CD4-positive, alpha-beta T cell (primary cell): ENCODE measurements around the gene CIDEB. TPM values are rescaled to one million over a fixed set of nuclear protein-coding genes. Genes with fewer than 3 reads are reported as not detected.
A peak's percentile ranks its signal among the peaks of the same experiment; 100 is the strongest.
"Not testable (repeated sequence)": the region's sequence is repeated elsewhere in the genome, so short reads cannot be mapped to it uniquely, and the experiment has no call there.

Source experiments
- ATAC-seq: fragments of 200-7000 bp; cut with Tn5 transposase; one replicate; pipeline ENCODE4 v1.10.0; 2022; ENCODE audit warnings: mild to moderate bottlenecking; ENCODE audit not compliant: poor library complexity
- CTCF ChIA-PET: fragments of 350-600 bp; sonication (Branson Sonifier 250); formaldehyde crosslinking; loops from one replicate; lab custom pipeline; 2021; ENCODE audit warnings: antibody characterized with exemption, inconsistent platforms; lab: Charles Lee
- POLR2A ChIA-PET: fragments of 350-600 bp; sonication (Branson Sonifier 250); formaldehyde crosslinking; loops from one replicate; lab custom pipeline; 2021; ENCODE audit warnings: antibody characterized with exemption, inconsistent platforms; lab: Charles Lee
- DNase-seq, 14 experiments: peaks; one replicate each; pipeline ENCODE4 v3.0.0-alpha.2; 2013 to 2020; ENCODE audit warnings: mixed read lengths in 2 of 14
- H3K27ac ChIP-seq, 2 donors: one replicate each; pipeline versions ENCODE4 v1.5.1 to v1.7.0; 2013; ENCODE audit warnings: low read length in 2 of 2, low read depth in 1 of 2, mild to moderate bottlenecking in 1 of 2
- H3K27me3 ChIP-seq, 2 experiments: 1 replicate in 1 of 2; 2 replicates in 1 of 2; pipeline versions ENCODE4 v1.6.1 to v1.7.0; 2013; ENCODE audit warnings: low read length in 2 of 2, control low read depth in 1 of 2, mild to moderate bottlenecking in 1 of 2, moderate library complexity in 1 of 2; ENCODE audit not compliant: insufficient read depth in 2 of 2, control insufficient read depth in 1 of 2
- H3K36me3 ChIP-seq: one replicate; pipeline ENCODE4 v1.6.1; 2013; ENCODE audit warnings: low read length, control low read depth; ENCODE audit not compliant: insufficient read depth
- H3K4me1 ChIP-seq: one replicate; pipeline ENCODE4 v1.6.1; 2013; ENCODE audit warnings: low read length, control low read depth; ENCODE audit not compliant: insufficient read depth
- H3K4me3 ChIP-seq: one replicate; pipeline ENCODE4 v1.5.1; 2013; ENCODE audit warnings: mild to moderate bottlenecking, low read length, moderate library complexity
- H3K9me3 ChIP-seq, 2 experiments: 1 replicate in 1 of 2; 2 replicates in 1 of 2; pipeline versions ENCODE4 v1.6.1 to v1.7.0; 2013; ENCODE audit warnings: low read length in 2 of 2, mild to moderate bottlenecking in 2 of 2, control low read depth in 1 of 2, moderate library complexity in 1 of 2; ENCODE audit not compliant: control insufficient read depth in 1 of 2, insufficient read depth in 1 of 2
- H3K27ac Mint-ChIP-seq: one replicate; pipeline ENCODE4 v1.8.0; 2020; ENCODE audit warnings: mixed read lengths
- H3K27me3 Mint-ChIP-seq: one replicate; pipeline ENCODE4 v1.8.0; 2021; ENCODE audit warnings: mixed read lengths
- H3K36me3 Mint-ChIP-seq: one replicate; pipeline ENCODE4 v1.8.0; 2021; ENCODE audit warnings: low read depth, mixed read lengths
- H3K4me1 Mint-ChIP-seq: one replicate; pipeline ENCODE4 v1.8.0; 2021; ENCODE audit warnings: low read depth, mixed read lengths
- H3K4me3 Mint-ChIP-seq: one replicate; pipeline ENCODE4 v1.8.0; 2020; ENCODE audit warnings: mild to moderate bottlenecking, mixed read lengths
- H3K9me3 Mint-ChIP-seq: one replicate; pipeline ENCODE4 v1.8.0; 2020; ENCODE audit warnings: mixed read lengths
- intact Hi-C, 2 experiments: fragments of 100-400 bp; cut with DNase I in 1 of 2; cut with micrococcal nuclease in 1 of 2; formaldehyde crosslinking; loops; one replicate each; pipeline versions ENCODE4 v1.15.1 to v1.9.0; 2023 to 2025; cut with DNase I, micrococcal nuclease
- total RNA-seq, 174 experiments: library from RNA in 2 of 174; stranded (reverse) in 2 of 174; gene quantifications; one replicate each; pipeline ENCODE4 v1.2.3 and lab custom pipeline; 2021 to 2026
- TF ChIP-seq, protein P1 (sequence below): fragments of 200-600 bp; IDR thresholded peaks from one replicate; pipeline ENCODE4 v1.8.0; 2022; ENCODE audit warnings: antibody characterized with exemption, mild to moderate bottlenecking

The CIDEB gene
- total RNA-seq, 2 experiments from 2014 or later = 7.4 to 9.2 TPM

DNA sequence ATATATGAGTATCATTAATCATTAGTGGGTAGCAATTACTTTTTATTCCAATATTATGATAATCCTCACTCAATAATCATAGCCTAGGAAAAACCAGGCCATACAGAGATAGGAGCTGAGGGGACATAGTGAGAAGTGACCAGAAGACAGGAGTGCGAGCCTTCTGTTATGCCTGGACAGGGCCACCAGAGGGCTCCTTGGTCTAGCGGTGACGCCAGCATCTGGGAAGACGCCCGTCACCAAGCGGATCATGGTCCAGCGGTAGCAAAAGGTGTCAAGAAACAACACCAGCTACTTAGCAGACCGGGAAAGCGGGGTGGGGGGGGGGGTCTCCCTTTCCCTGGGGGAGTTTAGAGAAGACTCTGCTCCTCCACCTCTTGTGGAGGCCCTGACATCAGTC, 20.1 kb upstream of the CIDEB start:
- intact Hi-C loops, H3K9me3 Mint-ChIP-seq, H3K36me3 ChIP-seq, H3K27me3 ChIP-seq, H3K4me3 Mint-ChIP-seq, H3K9me3 ChIP-seq, H3K4me3 ChIP-seq, ATAC-seq, H3K36me3 Mint-ChIP-seq, H3K27ac ChIP-seq, POLR2A ChIA-PET, H3K27ac Mint-ChIP-seq: not testable (repeated sequence)
- DNase-seq = peak in 2 of 14 experiments; percentile 8 to 37
- H3K27me3 Mint-ChIP-seq = peaks cover 25% of the 10 kb centered on the region
- peaks cover 38% of the 10 kb centered on the region for H3K4me1 Mint-ChIP-seq
- CTCF ChIA-PET = interaction anchor here (1.4 to 3.6 kb wide), 4 partner anchors 16 to 109 kb away, joined by 4 to 11 read pairs (median 6); partner anchors contain the start of genes LTB4R and LTB4R2
- TF ChIP-seq, protein P1, sequence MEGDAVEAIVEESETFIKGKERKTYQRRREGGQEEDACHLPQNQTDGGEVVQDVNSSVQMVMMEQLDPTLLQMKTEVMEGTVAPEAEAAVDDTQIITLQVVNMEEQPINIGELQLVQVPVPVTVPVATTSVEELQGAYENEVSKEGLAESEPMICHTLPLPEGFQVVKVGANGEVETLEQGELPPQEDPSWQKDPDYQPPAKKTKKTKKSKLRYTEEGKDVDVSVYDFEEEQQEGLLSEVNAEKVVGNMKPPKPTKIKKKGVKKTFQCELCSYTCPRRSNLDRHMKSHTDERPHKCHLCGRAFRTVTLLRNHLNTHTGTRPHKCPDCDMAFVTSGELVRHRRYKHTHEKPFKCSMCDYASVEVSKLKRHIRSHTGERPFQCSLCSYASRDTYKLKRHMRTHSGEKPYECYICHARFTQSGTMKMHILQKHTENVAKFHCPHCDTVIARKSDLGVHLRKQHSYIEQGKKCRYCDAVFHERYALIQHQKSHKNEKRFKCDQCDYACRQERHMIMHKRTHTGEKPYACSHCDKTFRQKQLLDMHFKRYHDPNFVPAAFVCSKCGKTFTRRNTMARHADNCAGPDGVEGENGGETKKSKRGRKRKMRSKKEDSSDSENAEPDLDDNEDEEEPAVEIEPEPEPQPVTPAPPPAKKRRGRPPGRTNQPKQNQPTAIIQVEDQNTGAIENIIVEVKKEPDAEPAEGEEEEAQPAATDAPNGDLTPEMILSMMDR = peak; percentile 45
- H3K4me1 ChIP-seq = peaks cover 52% of the 10 kb centered on the region

DNA sequence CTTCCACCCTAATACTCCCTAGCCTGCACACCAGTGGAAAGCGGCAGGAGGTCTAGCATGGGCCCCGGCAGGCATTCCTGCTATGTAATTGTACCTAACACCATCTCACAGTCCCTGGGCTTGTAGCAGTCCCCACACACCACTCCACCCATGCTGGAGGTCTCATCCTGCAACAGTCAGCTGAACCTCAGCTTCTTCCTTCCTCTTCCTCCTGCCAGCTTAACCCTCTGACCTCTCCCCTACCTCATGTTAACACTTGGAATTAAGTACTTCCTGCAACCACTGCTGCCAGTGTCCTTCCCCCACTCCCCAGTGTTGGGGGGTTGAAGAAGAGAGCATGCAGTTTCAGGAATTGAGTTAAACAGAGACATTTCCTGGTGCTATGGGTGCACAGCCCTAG, 19.5 kb upstream of the CIDEB start:
- H3K36me3 ChIP-seq = no peaks in the 10 kb centered on the region

DNA sequence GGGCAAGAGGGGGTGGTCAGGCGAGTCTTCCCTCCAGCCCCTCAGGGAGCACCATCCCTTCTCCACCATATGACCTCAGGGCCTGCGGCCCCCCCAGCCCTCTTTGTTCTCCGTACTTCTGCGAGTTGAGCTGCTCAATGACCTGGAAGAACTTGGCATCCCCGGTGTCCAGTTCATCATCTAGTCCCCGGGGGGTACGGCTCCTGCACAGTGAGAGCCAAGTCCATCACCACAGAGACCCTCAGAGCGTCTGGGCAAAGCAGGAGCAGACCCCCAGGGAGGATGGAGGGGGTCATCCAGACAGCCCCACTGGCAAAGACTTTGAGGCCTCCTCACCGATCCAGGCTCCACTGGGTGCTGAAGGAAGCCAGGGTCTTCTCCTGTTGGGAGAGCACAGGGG, 18.2 kb upstream of the CIDEB start:
- CTCF ChIA-PET = no interaction called here
- H3K27me3 ChIP-seq = no peaks in the 10 kb centered on the region
- H3K4me3 ChIP-seq = no peak overlapping the region
- Mint-ChIP-seq H3K4me1 (peaks cover 22% of the 10 kb centered on the region), H3K36me3 (no peaks in the 10 kb centered on the region), H3K9me3 (no peaks in the 10 kb centered on the region), H3K27ac (no peak overlapping the region), H3K27me3 (peaks cover 14% of the 10 kb centered on the region), H3K4me3 (no peak overlapping the region)
- H3K9me3 ChIP-seq = peaks cover 0 to 4% of the 10 kb centered on the region in 2 experiments
- H3K36me3 ChIP-seq = no peaks in the 10 kb centered on the region
- TF ChIP-seq, protein P1 = no peak
- no peak overlapping the region for H3K27ac ChIP-seq
- intact Hi-C loops = no loop called here
- peaks cover 33% of the 10 kb centered on the region for H3K4me1 ChIP-seq
- DNase-seq = no peak
- no peak for ATAC-seq
- POLR2A ChIA-PET = no interaction called here

More for the DNA sequence above, 19.5 kb upstream of the CIDEB start:
- DNase-seq = no peak
- Histone ChIP-seq H3K9me3 (peaks cover 0 to 4% of the 10 kb centered on the region in 2 experiments), H3K27ac (no peak overlapping the region), H3K4me1 (peaks cover 46% of the 10 kb centered on the region), H3K4me3 (no peak overlapping the region), H3K27me3 (peaks cover 0 to under 1% of the 10 kb centered on the region in 2 experiments)
- CTCF ChIA-PET = interaction anchor here (0.6 to 3.6 kb wide), 4 partner anchors 17 to 109 kb away, joined by 3 to 11 read pairs (median 5); partner anchors contain the start of genes LTB4R and LTB4R2
- intact Hi-C loops = no loop called here
- H3K36me3 Mint-ChIP-seq = no peaks in the 10 kb centered on the region
- H3K4me1 Mint-ChIP-seq = peaks cover 34% of the 10 kb centered on the region
- H3K27me3 Mint-ChIP-seq = peaks cover 22% of the 10 kb centered on the region
- no peak overlapping the region for H3K27ac Mint-ChIP-seq
- no peak for ATAC-seq
- no peaks in the 10 kb centered on the region for H3K9me3 Mint-ChIP-seq
- TF ChIP-seq, protein P1 = no peak
- H3K4me3 Mint-ChIP-seq = no peak overlapping the region
- POLR2A ChIA-PET = no interaction called here
